DMS 273 (cell line): ENCODE data around the gene RARS1.
A peak's percentile ranks its signal among the peaks of the same experiment; 100 is the strongest.

Experiments
- DNase-seq: peaks from one replicate; lab custom pipeline; 2025; ENCODE audit not compliant: unreplicated experiment; lab: John Stamatoyannopoulos, UW

The RARS1 gene

DNA sequence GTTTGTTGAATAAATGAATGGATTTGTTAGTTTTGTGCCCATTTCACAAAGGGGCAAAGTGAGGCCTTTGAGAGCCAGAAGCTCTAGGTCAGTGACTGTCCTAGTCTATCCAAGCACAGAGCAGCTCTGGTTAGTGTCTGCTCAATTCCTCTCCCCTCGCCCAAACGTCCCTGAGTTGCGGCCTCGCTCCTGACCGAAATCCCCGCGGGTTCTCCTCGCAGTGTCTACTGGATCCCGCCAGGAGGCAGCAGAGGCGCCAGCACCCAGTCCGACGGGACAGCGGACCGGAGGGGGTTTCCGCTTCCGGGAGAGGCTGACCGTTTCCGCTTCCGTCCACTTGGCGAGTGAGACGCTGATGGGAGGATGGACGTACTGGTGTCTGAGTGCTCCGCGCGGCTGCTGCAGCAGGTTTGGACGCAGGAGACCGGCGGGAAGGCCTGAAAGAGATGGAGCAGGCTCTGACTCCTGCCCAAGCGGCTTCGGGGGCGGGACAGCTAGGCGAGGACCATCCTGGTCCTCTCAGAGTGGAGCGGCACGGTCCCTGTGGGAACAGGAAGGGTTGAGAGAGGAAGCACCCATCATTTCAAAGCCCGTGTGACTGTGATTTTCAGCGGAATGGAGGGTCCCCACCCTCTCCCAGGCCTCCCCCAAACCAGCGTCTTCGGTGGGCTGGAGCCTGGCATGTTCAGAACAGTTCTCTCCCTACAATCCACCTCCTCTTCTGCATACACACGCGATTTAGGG is at the start of gene RARS1:
Gene RARS1, plus strand, starts transcription at position 336 of the 744 bp plus-strand sequence. Its CDS starts 28 bp downstream, at position 364.
- peak; percentile 97 for DNase-seq

DNA sequence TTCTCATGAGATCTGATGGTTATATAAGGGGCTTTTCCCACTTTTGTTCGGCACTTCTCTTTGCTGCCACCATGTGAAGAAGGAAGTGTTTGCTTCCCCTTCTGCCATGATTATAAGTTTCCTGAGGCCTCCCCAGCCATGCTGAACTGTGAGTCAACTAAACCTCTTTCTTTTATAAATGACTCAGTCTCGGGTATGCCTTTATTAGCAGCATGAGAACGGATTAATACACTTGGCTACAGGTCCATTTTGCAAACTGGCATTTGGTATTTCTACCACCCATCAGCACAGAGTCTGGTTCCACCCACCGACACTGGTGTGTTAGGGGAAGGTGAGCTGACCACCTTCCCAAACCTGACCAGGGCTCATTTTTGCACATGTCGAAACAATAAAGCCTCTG is 47.9 kb upstream of the RARS1 start:
- DNase-seq, result no peak

DNA sequence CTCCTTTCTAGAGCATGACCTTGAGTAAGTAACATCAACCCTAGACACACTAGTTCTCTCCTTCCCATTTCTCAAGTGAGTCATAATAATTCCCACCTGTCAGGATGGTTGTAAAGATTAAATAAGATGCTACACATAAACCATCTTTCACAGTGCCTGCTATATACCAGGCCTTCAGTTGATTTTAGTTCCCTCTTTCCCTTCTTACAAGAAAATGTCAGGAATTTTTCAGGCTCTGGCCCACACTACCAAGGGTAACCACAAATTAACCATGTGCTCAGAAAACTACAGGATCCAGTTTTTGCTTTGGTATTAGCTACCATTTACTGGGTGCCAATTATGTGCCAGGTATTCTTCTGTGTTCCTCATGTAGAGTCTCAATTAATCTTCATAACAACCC is 42.7 kb upstream of the RARS1 start:
- no peak for DNase-seq

DNA sequence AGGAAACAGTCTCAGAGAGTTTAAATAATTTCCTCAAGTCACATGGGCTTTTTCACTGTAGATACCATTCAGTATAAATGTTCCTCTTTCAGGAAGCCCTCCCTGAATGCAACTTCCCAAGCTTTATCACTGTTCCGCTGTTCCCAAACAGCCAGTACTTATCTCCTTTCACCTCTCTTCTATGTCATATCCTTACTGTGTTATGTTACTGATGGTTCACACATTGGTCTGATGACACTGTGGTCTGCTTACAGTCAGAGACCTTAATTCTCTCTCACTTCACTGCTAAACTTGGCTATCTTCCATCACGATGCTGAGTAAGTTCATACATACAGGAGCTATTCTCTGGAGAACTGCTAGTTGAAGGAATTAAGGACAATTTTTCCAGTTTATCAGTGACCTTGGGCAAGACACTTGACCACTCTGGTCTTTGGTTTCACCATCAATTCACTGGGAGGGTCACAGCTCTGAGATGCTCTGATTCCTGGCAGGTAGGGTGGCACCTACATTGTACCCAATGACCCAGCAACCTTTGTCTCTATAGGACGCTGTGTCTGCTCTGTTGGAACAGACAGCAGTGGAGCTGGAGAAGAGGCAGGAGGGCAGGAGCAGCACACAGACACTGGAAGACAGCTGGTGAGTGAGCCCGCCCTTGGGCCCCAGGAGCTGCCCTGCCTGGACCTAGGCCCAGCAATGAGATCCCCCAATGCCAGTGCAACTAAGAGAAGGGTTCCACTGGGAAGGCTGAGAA is 42.1 kb upstream of the RARS1 start:
- no peak for DNase-seq

DNA sequence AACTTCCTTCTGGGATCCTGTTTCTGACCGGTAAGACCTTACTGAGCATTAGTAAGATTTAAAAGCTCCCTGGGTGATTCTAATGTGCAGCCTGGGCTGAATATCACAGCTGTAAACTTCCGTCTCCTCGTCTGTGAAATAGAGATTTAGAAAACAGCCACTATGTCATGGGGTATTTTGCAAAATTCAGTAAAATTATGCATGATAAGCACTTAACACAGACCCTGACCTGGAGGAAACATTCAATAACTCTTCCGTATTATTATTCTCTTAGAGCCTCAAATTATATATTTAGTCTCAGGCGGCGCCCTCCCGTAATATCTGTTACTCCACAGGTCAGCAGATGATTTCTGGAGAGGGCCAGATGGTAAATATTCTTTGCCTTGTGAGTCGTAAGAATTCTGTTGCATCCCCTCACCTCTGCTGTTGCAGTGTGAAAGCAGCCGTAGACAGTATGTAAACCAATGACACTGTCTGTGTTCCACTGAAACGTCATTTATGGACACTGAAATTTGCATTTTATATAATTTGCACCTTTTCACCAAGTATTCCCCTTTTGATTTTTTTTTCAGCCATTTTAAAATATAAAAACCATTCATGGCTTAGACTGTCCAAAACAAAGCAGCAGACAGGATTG is 39.2 kb upstream of the RARS1 start:
- peak; percentile 30 for DNase-seq

DNA sequence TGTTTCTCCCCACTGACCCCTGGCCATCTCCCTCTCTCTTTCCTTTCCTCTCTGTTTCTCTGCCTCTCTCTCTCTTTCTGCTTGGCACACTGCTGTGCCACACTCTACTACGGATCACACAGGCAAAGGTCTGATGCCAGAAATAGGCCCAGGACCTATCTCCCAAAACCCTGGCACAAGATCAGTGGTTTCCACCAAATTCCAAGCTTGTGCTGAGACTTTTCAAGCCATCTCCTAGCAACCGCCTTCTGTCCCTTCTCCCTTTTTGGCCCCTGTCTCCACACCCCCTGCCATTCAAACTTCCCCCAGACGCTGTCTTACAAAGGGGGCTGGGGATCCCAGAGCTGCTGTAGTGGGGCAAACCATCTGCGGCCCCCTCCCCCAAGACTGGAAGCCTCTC is 38.5 kb upstream of the RARS1 start:
- no peak for DNase-seq

DNA sequence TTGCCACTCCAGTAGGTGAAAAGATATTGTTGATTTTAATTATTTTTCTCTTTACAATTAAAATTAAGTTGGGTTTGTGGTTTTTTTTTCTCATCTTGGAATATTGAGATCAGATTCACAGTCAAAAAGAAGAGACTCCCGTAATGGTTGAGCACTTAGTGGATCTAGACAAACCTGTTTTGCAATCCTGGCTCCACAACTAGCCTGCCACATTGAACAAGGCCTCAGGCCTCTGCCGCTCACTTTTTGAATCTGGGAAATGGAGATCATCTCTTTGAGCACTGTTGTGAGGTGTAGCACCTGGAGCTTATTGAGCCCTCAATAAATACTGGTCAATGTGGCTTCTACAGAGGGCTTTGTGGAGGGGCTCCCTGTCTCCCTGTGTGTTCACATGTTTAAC is 37.1 kb upstream of the RARS1 start:
- no peak for DNase-seq

DNA sequence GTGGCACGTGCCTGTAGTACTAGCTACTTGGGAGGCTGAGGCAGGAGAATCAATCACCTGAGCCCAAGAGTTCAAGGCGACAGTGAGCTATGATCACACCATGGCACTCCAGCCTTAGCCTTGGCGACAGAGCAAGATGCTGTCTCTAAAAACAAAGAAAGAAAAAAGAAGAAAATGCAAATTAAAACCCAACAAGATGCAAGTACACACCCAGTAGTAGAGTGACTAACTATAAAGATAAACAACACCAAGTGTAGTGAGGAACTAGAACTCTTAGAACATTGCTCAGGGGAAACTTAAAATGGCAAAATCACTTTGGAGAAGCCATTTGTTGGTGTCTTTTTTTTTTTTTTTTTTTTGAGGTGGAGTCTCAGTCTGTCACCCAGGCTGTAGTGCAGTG is 34.7 kb upstream of the RARS1 start:
- no peak for DNase-seq

DNA sequence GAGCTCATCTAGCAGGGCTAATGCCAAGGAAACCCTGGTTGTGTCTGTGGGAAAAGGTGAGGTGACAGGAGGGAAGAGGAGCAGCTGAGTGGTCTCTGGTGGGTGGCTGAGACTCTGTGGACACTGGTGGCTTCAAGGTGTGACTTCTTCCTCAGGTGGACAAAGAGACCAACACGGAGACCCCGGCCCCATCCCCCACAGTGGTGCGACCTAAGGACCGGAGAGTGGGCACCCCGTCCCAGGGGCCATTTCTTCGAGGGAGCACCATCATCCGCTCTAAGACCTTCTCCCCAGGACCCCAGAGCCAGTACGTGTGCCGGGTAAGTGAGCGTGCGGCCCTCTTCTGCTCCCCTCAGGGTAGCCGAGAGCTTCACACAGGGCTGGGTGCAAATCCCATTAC is 31.1 kb upstream of the RARS1 start:
- DNase-seq, result no peak

DNA sequence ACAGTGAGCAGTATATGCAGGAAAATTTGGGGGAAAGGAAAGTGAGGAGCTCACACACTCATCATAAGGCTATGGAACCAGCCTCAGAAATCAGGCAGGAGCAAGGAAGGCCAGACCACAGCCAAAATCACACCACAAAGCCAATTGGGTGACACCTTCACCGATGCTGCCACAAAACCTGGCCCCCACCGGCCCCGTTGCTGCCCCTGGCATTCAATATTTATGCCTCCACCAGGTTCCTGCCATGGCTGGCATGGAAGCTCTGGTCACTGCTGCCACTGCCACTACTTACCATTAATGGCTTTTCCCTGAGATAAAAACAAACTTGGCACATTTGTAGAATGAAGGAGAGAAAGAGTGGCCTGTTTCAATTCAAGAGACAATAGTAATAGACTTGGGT is 28.7 kb upstream of the RARS1 start:
- no peak for DNase-seq

DNA sequence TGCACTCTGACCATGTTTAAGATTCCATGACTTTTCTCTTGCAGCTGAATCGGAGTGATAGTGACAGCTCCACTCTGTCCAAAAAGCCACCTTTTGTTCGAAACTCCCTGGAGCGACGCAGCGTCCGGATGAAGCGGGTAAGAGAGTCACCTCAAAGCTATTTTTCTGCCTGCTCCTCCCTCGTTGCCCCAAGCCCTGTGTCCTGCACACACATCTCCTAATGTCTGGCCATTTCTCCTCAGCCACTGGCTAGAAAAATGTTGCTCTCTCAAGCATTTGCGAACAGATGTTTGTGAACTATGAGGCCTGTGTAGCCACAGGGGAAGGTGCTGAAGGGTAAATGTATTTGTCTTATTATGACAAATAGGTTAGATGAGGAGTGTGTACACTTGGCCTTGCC is 25.7 kb upstream of the RARS1 start:
- no peak for DNase-seq

DNA sequence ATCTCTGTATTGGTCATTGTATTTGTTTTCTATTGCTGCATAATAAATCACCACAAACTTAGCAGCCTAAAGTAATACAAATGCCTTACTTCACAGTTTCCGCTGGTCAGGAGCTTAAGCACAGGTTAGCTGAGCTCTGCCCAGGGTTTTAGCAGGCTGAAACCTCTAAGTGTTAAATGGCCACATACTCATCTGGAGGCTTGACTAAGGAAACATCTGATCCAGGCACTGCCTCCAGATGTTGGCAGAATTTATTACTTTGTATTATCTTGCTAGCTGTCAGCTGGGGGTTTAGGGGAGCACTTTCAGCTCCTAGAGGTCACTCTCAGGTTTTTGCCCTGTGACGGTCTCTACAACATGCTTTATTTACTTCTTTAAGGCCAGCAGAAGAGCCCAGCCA is 23.2 kb upstream of the RARS1 start:
- DNase-seq, result no peak

DNA sequence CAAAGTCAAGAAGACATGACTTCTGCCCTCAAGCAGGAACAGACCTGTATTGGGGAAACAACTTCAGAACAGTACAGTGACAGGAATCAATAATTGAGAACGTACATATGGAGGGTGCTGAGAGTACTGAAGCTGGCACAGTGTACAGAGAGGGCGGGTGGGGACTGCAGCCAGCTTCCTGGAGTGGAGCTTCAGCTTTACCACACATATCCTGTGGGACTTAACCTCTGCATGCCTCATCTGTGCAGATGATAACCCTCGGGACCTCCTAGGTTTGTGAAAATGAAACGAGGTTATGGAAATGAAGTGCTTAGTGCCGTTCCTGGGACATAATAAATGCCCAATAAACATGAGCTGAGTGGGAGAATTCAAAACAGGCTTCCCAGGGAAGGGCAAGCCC is 22.1 kb upstream of the RARS1 start:
- DNase-seq, result no peak

DNA sequence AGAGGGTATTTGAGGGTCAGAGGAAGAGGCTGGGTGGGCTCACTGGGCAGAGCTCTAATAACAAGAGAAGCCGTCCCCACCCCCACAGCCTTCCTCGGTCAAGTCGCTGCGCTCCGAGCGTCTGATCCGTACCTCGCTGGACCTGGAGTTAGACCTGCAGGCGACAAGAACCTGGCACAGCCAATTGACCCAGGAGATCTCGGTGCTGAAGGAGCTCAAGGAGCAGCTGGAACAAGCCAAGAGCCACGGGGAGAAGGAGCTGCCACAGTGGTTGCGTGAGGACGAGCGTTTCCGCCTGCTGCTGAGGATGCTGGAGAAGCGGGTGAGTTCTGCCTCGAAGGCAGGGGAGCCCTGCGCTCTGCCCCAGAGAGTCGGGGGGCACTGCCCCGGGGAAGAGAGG is 21.6 kb upstream of the RARS1 start:
- DNase-seq, result no peak

DNA sequence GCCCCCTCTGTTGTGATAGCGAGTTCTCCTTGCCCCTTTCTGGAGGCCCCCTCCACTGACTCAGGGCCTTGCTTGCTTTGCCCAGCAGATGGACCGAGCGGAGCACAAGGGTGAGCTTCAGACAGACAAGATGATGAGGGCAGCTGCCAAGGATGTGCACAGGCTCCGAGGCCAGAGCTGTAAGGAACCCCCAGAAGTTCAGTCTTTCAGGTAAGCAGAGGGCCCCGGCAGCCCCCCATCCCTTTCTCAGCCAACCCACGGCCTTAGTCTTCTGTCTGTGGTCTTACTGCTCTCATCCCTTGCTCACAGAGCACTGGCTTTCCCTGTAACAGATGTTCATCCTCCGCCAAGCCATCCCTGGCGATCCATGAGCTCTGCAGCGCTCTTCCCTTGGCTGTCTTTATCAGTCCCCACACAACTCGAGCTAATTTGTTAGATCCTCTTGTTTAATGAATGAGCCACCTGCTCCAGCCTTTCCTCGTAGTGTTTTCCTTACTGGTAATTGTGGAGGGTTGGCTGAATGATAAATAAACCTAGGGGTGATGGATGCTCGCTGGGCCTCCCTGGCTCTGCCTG is 18.4 kb upstream of the RARS1 start:
- peak; percentile 72 for DNase-seq

DNA sequence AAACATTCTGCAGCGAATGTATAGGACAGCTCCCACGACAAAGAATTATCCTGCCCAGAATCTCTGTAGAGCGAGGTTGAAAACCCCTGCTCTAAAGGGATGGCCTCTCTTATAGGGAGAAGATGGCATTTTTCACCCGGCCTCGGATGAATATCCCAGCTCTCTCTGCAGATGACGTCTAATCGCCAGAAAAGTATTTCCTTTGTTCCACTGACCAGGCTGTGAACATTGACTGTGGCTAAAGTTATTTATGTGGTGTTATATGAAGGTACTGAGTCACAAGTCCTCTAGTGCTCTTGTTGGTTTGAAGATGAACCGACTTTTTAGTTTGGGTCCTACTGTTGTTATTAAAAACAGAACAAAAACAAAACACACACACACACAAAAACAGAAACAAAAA is 17.4 kb upstream of the RARS1 start:
- DNase-seq, result no peak

DNA sequence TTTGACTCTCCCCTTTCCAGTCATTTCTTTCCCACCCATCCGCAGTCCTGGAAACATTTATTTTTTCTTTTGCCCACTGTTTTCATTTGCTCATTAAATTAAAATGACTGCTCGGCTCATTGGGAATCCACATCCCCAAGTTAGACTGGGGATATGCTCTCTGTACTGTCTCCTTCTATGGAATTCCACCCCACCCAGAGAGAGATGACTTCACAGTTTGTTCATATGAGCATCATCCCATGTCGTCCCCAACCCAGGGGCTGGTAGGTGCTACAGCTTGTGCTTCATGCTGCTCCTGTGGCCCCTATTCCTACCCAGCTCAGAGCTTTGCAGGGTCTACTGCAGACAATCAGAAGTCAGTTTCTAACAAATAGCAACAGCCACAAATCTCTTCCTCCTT is 16.5 kb upstream of the RARS1 start:
- DNase-seq, result no peak

DNA sequence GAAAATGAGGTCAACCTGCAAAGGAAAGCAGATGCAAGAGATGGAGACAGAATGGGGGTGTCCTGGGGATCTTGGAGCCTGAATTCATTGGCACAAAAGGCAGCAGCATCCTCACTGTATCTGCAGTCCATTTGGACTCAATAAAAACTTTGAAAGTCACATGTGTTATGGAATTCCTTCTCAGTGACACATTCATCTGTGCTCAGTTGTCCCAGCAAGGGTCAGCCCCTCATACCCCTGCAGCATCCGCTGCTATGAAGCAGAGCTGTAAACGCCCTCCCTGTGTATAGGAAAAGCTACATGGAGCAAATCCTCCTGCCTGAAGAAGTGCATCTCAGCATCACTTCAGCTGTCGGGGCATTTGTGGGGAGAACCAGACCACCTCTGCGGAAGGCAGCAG is 14.5 kb upstream of the RARS1 start:
- DNase-seq, result no peak

DNA sequence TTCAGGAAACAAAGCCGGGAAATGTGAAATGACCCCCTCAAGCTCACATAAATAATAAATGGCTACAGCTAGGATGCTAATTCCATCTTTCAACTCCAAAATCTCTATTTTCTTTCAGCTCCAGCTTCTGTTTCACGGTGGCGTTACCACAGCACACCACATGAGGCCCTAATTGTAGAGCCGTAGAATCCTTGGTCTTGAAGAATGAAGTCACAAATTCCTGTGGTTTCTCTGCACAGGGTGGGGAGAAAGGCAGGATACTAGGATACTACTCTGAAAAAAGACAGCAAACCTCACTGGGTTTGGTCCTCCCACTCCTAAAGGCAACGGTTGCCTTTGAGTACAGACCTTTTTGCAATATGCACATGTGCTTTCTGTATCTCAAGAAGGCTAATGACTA is 13.9 kb upstream of the RARS1 start:
- no peak for DNase-seq

DNA sequence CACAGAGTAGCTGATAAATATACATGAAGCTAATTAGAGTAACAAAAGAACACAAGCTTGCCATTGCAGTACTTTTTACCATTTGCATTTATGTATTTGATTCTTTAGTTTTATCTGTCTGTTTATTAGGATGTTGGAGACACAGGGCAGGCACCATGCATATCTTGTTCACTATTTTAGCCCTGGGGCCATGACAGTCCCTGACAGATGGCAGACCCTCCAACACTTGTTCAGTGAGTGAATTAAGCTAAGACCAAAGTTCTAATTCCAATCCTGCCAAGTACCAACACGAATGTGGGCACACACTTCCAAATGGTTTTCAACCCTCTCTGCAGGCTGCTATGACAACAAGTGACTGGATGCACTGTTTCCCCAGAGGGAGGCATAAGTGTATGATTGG is 12.0 kb upstream of the RARS1 start:
- no peak for DNase-seq

DNA sequence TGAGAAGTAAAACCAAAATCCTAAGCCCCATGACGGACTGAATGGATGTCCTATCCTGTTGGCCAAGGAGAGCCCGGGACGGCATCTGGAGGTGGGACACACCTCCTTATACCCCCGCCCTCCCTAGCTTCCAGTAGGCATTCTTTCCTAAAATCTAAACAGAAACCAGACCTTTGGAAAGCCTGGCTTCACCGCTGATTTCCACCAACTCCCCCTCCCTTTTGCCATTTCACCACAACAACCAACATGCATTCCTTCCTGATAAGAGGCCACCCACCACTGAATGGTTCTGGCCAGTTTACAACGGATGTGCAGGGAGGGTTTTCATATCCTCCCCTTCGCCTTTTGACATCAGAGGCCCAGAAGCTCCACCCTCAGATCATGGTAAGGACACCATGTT is 9.2 kb upstream of the RARS1 start:
- no peak for DNase-seq

DNA sequence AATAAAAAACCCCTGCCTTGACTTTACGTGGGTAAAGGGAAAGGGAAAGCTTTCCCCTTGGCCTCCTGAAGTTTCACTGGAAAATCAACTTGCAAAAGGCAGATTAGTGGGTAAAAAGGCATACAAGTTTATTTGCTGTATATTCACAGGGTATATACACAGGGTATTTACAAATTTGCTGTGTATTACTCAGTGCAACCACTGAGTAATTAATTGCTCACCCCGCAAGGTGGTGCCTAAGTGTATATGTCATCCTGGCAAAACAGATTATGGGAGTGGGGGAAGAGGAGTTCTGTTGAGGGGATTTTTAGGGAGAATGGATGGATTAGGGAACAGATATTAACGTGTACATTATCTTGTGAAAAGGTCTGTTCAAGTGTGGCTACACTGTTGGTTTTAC is 7.1 kb upstream of the RARS1 start:
- no peak for DNase-seq
